H9 (cell line): Measurements from ENCODE around the gene DGKH. TPM values are rescaled to one million over a fixed set of nuclear protein-coding genes. Genes with fewer than 3 reads are reported as not detected.

Source experiments
- DNase-seq: peaks from one replicate; pipeline ENCODE4 v3.0.0-alpha.2; 2017
- H2AFZ ChIP-seq: one replicate; pipeline ENCODE4 v1.6.1; 2013; ENCODE audit warnings: mild to moderate bottlenecking, low read length, control low read depth, moderate library complexity
- H2AK5ac ChIP-seq: 2 replicates; pipeline ENCODE4 v1.6.1; 2013; ENCODE audit warnings: low read length, control low read depth, mixed read lengths; ENCODE audit not compliant: insufficient read length
- H2BK120ac ChIP-seq: one replicate; pipeline ENCODE4 v1.6.1; 2013; ENCODE audit warnings: low read depth, mild to moderate bottlenecking, low read length, control low read depth, inconsistent platforms; ENCODE audit not compliant: poor library complexity, severe bottlenecking
- H2BK12ac ChIP-seq: 2 replicates; pipeline ENCODE4 v1.6.1; 2013; ENCODE audit warnings: low read length, control low read depth, mixed read lengths, low read depth; ENCODE audit not compliant: insufficient read length
- H2BK15ac ChIP-seq: 2 replicates; pipeline ENCODE4 v1.6.1; 2013; ENCODE audit warnings: low read depth, low read length, control low read depth
- H2BK20ac ChIP-seq: one replicate; pipeline ENCODE4 v1.6.1; 2013; ENCODE audit warnings: low read depth, mild to moderate bottlenecking, low read length, control low read depth, inconsistent platforms; ENCODE audit not compliant: poor library complexity, severe bottlenecking
- H2BK5ac ChIP-seq: 2 replicates; pipeline ENCODE4 v1.6.1; 2013; ENCODE audit warnings: low read length, control low read depth, mixed read lengths; ENCODE audit not compliant: insufficient read length
- H3K14ac ChIP-seq: 2 replicates; pipeline ENCODE4 v1.6.1; 2013; ENCODE audit warnings: low read length, control low read depth; ENCODE audit not compliant: insufficient read depth
- H3K18ac ChIP-seq: 2 replicates; pipeline ENCODE4 v1.6.1; 2013; ENCODE audit warnings: low read depth, mild to moderate bottlenecking, mixed read lengths, low read length, control low read depth; ENCODE audit not compliant: insufficient read length
- H3K23ac ChIP-seq: 2 replicates; pipeline ENCODE4 v1.6.1; 2013; ENCODE audit warnings: low read length, control low read depth, mixed read lengths, low read depth; ENCODE audit not compliant: insufficient read length
- H3K23me2 ChIP-seq: 2 replicates; pipeline ENCODE4 v1.6.1; 2013; ENCODE audit warnings: low read depth, mild to moderate bottlenecking, mixed read lengths, low read length, control low read depth; ENCODE audit not compliant: insufficient read length, poor library complexity, severe bottlenecking
- H3K27ac ChIP-seq: 2 replicates; pipeline ENCODE4 v1.5.1; 2013; ENCODE audit warnings: low read length, control low read depth, mixed read lengths, low read depth; ENCODE audit not compliant: insufficient read length
- H3K27me3 ChIP-seq: 2 replicates; pipeline ENCODE4 v1.6.1; 2013; ENCODE audit warnings: low read length, control low read depth, inconsistent platforms; ENCODE audit not compliant: insufficient read depth
- H3K4ac ChIP-seq: 2 replicates; pipeline ENCODE4 v1.6.1; 2013; ENCODE audit warnings: low read depth, mild to moderate bottlenecking, control low read depth, inconsistent platforms, low read length, moderate library complexity
- H3K4me1 ChIP-seq: 2 replicates; pipeline ENCODE4 v1.6.1; 2013; ENCODE audit warnings: low read length, control low read depth, inconsistent platforms; ENCODE audit not compliant: insufficient read depth
- H3K4me2 ChIP-seq: 2 replicates; pipeline ENCODE4 v1.6.1; 2013; ENCODE audit warnings: low read length, control low read depth, mixed read lengths; ENCODE audit not compliant: insufficient read length, insufficient read depth
- H3K56ac ChIP-seq: 2 replicates; pipeline ENCODE4 v1.6.1; 2013; ENCODE audit warnings: low read depth, mild to moderate bottlenecking, mixed read lengths, low read length, control low read depth; ENCODE audit not compliant: insufficient read length
- H3K79me1 ChIP-seq: 2 replicates; pipeline ENCODE4 v1.6.1; 2013; ENCODE audit warnings: low read depth, mild to moderate bottlenecking, moderate library complexity, low read length, control low read depth, inconsistent platforms; ENCODE audit not compliant: insufficient read depth, poor library complexity, severe bottlenecking
- H3K79me2 ChIP-seq: 2 replicates; pipeline ENCODE4 v1.6.1; 2013; ENCODE audit warnings: low read length, control low read depth, inconsistent platforms; ENCODE audit not compliant: insufficient read depth
- H3K9ac ChIP-seq: 2 replicates; pipeline ENCODE4 v1.6.1; 2013; ENCODE audit warnings: low read length, control low read depth, mixed read lengths; ENCODE audit not compliant: insufficient read length; ENCODE audit errors: extremely low read depth
- H3K9me3 ChIP-seq: one replicate; pipeline ENCODE4 v1.6.1; 2013; ENCODE audit warnings: low read depth, low read length, inconsistent platforms; ENCODE audit not compliant: control insufficient read depth
- H3T11ph ChIP-seq: one replicate; pipeline ENCODE4 v1.6.1; 2013; ENCODE audit warnings: mild to moderate bottlenecking, low read length, control low read depth, inconsistent platforms
- H4K20me1 ChIP-seq: one replicate; pipeline ENCODE4 v1.6.1; 2013; ENCODE audit not compliant: control insufficient read depth, insufficient read length, insufficient read depth
- H4K5ac ChIP-seq: 2 replicates; pipeline ENCODE4 v1.6.1; 2013; ENCODE audit warnings: low read depth, mild to moderate bottlenecking, mixed read lengths, low read length, control low read depth; ENCODE audit not compliant: insufficient read length
- H4K8ac ChIP-seq: replicated peaks from 2 replicates; pipeline ENCODE4 v1.6.1; 2013; ENCODE audit warnings: low read length, control low read depth, mixed read lengths, low read depth; ENCODE audit not compliant: insufficient read length
- H4K91ac ChIP-seq: 2 replicates; pipeline ENCODE4 v1.6.1; 2013; ENCODE audit warnings: low read depth, mild to moderate bottlenecking, moderate library complexity, mixed read lengths, low read length, control low read depth; ENCODE audit not compliant: insufficient read length
- H3K27ac Mint-ChIP-seq, 3 experiments: 2 replicates in 2 of 3; 3 replicates in 1 of 3; pipeline ENCODE4 v1.8.0; 2020 to 2021; ENCODE audit warnings: mixed read lengths in 3 of 3, mild to moderate bottlenecking in 1 of 3, moderate library complexity in 1 of 3
- H3K27me3 Mint-ChIP-seq: 2 replicates; pipeline ENCODE4 v1.8.0; 2021; ENCODE audit warnings: low read depth, mild to moderate bottlenecking, moderate library complexity, mixed read lengths
- H3K36me3 Mint-ChIP-seq, 3 experiments: 2 replicates in 2 of 3; 3 replicates in 1 of 3; pipeline ENCODE4 v1.8.0; 2020 to 2021; ENCODE audit warnings: low read depth in 3 of 3, mixed read lengths in 3 of 3; ENCODE audit not compliant: insufficient read depth in 1 of 3
- H3K4me1 Mint-ChIP-seq, 2 experiments: 2 replicates each; pipeline ENCODE4 v1.8.0; 2020; ENCODE audit warnings: mixed read lengths in 2 of 2
- H3K4me3 Mint-ChIP-seq, 2 experiments: 2 replicates in 1 of 2; 3 replicates in 1 of 2; pipeline ENCODE4 v1.8.0; 2020 to 2021; ENCODE audit warnings: mild to moderate bottlenecking in 2 of 2, mixed read lengths in 2 of 2, moderate library complexity in 1 of 2
- H3K9me3 Mint-ChIP-seq, 2 experiments: 2 replicates in 1 of 2; 3 replicates in 1 of 2; pipeline ENCODE4 v1.8.0; 2020; ENCODE audit warnings: mild to moderate bottlenecking in 2 of 2, mixed read lengths in 2 of 2, moderate library complexity in 1 of 2
- CTCF ChIP-seq: fragments of 200-600 bp; sonication (generic); conservative IDR thresholded peaks from 3 replicates; pipeline ENCODE4 v1.8.0; 2021; ENCODE audit warnings: antibody characterized with exemption, mild to moderate bottlenecking
- WGBS: extraction: QIAGEN DNeasy Blood & Tissue Kit; methylation state at CpG from one replicate; pipeline ENCODE4 v1.1.7; 2013; ENCODE audit warnings: missing lambda C conversion rate, low lambda C conversion rate, mixed read lengths; ENCODE audit not compliant: insufficient read length; ENCODE audit errors: extremely low coverage; 5-methylcytosine and 5-hydroxymethylcytosine counted together
- total RNA-seq: library from RNA; stranded (reverse); gene quantifications from 2 replicates; pipeline ENCODE4 v1.2.1, GENCODE V29; 2021

Gene DGKH
- total RNA-seq, 1 experiment from 2014 or later: 8.6 TPM

GRCh38 chr13:42277618-42278276 is 229.3 kb downstream of the DGKH start:
- Histone ChIP-seq H3K79me1 (no peaks in the 10 kb centered on the region), H4K91ac (no peak overlapping the region), H2BK5ac (no peak overlapping the region), H4K8ac (no peak overlapping the region), H3K4ac (no peak overlapping the region), H3K23ac (no peak overlapping the region), H3K4me1 (peaks cover 3% of the 10 kb centered on the region; the same call in 1 of the 2 replicates), H3K14ac (no peak overlapping the region), H3K4me2 (no peak overlapping the region), H3K56ac (no peak overlapping the region), H2BK20ac (no peak overlapping the region), H3K23me2 (no peaks in the 10 kb centered on the region), H2AFZ (no peak overlapping the region), H3K79me2 (peaks cover 11% of the 10 kb centered on the region; the same call in 1 of the 2 replicates), H3K9me3 (no peaks in the 10 kb centered on the region), H2BK12ac (no peak overlapping the region), H3K27me3 (no peaks in the 10 kb centered on the region), H4K5ac (no peak overlapping the region), H2AK5ac (no peak overlapping the region), H3K27ac (no peak overlapping the region), H2BK15ac (no peak overlapping the region), H2BK120ac (no peak overlapping the region), H3K18ac (no peak overlapping the region), H3K9ac (no peak overlapping the region), H3T11ph (no peak overlapping the region), H4K20me1 (no peaks in the 10 kb centered on the region)
- Mint-ChIP-seq H3K27me3 (no peaks in the 10 kb centered on the region), H3K4me3 (no peak overlapping the region), H3K4me1 (peaks cover 39 to 44% of the 10 kb centered on the region in 2 experiments), H3K27ac (no peak overlapping the region), H3K36me3 (no peaks in the 10 kb centered on the region), H3K9me3 (peaks cover 0 to 4% of the 10 kb centered on the region in 2 experiments; a peak in 1 of 5 replicates)
- DNase-seq: no peak
- no peak for TF ChIP-seq CTCF
- WGBS: no CpG with 5 or more reads among the region's 7 CpGs
